PFSK-1 (cell line): ENCODE data around the gene ADAMTS14.

Experiments
- POLR2AphosphoS5 ChIP-seq: IDR thresholded peaks from 2 replicates; pipeline ENCODE4 v1.6.1; 2012; ENCODE audit warnings: low read depth, mild to moderate bottlenecking, control low read depth, low read length, moderate library complexity
- TAF1 ChIP-seq: IDR thresholded peaks from 2 replicates; pipeline ENCODE4 v1.6.1; 2012; ENCODE audit warnings: low read length, control low read depth, borderline replicate concordance; ENCODE audit not compliant: insufficient read depth

GRCh38 chr10:70722820-70723424 is 50.6 kb downstream of the ADAMTS14 start:
- TF ChIP-seq POLR2AphosphoS5 (no peak), TAF1 (no peak)
